Nephron progenitor cell (in vitro differentiated cells): ENCODE data around the gene TDRKH.

Experiments used
- DNase-seq: peaks from one replicate; pipeline ENCODE4 v3.0.0; 2021
- H3K27ac Mint-ChIP-seq: 2 replicates; pipeline ENCODE4 v1.8.0; 2021; ENCODE audit warnings: mild to moderate bottlenecking, moderate library complexity, mixed read lengths
- H3K27me3 Mint-ChIP-seq: 2 replicates; pipeline ENCODE4 v1.8.0; 2021; ENCODE audit warnings: mild to moderate bottlenecking, low read depth, mixed read lengths; ENCODE audit not compliant: poor library complexity
- H3K36me3 Mint-ChIP-seq: 2 replicates; pipeline ENCODE4 v1.8.0; 2021; ENCODE audit warnings: low read depth, mixed read lengths
- H3K4me1 Mint-ChIP-seq: 2 replicates; pipeline ENCODE4 v1.8.0; 2021; ENCODE audit warnings: mixed read lengths
- H3K4me3 Mint-ChIP-seq: 2 replicates; pipeline ENCODE4 v1.8.0; 2021; ENCODE audit warnings: mild to moderate bottlenecking, moderate library complexity, mixed read lengths
- H3K9me3 Mint-ChIP-seq: 2 replicates; pipeline ENCODE4 v1.8.0; 2021; ENCODE audit warnings: mild to moderate bottlenecking, moderate library complexity, mixed read lengths
- TF ChIP-seq, protein P1 (sequence below): fragments of 200-600 bp; sonication (generic); IDR thresholded peaks from 2 replicates; pipeline ENCODE4 v1.5.0; 2021; ENCODE audit warnings: antibody characterized with exemption

Gene TDRKH, protein sequence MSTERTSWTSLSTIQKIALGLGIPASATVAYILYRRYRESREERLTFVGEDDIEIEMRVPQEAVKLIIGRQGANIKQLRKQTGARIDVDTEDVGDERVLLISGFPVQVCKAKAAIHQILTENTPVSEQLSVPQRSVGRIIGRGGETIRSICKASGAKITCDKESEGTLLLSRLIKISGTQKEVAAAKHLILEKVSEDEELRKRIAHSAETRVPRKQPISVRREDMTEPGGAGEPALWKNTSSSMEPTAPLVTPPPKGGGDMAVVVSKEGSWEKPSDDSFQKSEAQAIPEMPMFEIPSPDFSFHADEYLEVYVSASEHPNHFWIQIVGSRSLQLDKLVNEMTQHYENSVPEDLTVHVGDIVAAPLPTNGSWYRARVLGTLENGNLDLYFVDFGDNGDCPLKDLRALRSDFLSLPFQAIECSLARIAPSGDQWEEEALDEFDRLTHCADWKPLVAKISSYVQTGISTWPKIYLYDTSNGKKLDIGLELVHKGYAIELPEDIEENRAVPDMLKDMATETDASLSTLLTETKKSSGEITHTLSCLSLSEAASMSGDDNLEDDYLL

DNA sequence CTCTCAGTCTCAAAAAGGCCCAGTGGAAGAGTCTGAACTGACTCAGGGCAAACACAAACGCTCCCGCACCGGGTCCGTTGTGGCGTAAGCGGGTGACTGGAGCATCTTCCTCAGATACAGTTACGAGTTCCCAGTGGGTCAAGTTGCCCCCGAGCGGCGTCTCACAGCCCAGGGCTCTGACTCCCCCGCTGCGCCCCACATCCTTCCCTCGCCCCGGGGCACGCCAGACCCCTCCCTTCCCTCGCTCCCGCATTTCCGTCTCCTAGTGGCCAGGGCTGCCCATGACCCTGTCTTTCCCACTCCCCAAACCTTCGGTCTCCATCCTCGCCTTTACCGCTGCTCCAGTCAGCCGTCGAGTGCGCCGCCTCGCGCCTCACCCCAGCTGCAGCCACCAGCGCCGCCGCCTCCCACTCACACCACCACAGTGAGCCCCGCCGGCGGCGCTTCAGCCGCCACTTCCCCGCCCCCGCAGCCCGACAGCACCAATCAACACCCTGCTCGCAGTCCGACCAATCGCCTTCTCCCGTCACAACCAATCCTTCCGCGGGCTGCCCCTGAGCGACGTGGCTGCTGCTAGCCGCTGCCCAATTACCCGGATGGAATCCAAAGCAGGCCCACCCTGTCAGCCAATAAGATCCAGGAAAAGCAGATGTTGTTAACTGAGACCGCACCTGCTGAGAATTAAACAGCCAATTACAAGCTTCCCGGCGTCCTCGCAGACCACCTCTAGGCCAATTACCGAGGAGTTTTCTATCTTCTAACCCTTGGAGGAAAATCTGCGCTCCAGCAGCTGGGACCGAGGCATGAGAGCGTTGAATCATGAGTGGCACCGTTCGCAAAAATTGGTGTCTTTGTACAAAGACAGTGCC lies at the start of gene TDRKH:
TDRKH (minus strand) TSS at position 430 of the 869 bp plus-strand sequence. CDS start 7,478 bp downstream, outside the sequence.
- peak; percentile 98 for DNase-seq
- TF ChIP-seq, protein P1, sequence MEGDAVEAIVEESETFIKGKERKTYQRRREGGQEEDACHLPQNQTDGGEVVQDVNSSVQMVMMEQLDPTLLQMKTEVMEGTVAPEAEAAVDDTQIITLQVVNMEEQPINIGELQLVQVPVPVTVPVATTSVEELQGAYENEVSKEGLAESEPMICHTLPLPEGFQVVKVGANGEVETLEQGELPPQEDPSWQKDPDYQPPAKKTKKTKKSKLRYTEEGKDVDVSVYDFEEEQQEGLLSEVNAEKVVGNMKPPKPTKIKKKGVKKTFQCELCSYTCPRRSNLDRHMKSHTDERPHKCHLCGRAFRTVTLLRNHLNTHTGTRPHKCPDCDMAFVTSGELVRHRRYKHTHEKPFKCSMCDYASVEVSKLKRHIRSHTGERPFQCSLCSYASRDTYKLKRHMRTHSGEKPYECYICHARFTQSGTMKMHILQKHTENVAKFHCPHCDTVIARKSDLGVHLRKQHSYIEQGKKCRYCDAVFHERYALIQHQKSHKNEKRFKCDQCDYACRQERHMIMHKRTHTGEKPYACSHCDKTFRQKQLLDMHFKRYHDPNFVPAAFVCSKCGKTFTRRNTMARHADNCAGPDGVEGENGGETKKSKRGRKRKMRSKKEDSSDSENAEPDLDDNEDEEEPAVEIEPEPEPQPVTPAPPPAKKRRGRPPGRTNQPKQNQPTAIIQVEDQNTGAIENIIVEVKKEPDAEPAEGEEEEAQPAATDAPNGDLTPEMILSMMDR = no peak
- no peak within 1 kb of the TSS for H3K27ac Mint-ChIP-seq
- peaks cover 57% of the 10 kb centered on the region for H3K27me3 Mint-ChIP-seq
- H3K4me3 Mint-ChIP-seq = peak within 1 kb of the TSS; percentile 87
- H3K4me1 Mint-ChIP-seq = peaks cover 22% of the 10 kb centered on the region
- H3K9me3 Mint-ChIP-seq = no peaks in the 10 kb centered on the region
- no peaks in the 10 kb centered on the region for H3K36me3 Mint-ChIP-seq

- H3K4me1 Mint-ChIP-seq = peaks cover 22% of the 10 kb centered on the region
- H3K4me3 Mint-ChIP-seq = peak within 1 kb of the TSS; percentile 77
- H3K36me3 Mint-ChIP-seq = no peaks in the 10 kb centered on the region
- H3K9me3 Mint-ChIP-seq = no peaks in the 10 kb centered on the region
- H3K27me3 Mint-ChIP-seq = peaks cover 83% of the 10 kb centered on the region
- peak; percentile 61 for DNase-seq
- H3K27ac Mint-ChIP-seq = no peak within 1 kb of the TSS
- TF ChIP-seq, protein P1 = no peak
Measured at GRCh38 chr1:151839457-151840403, 49.4 kb upstream of the TDRKH start, which contains the start of gene C2CD4D. TSS of gene C2CD4D (minus strand) at chr1:151839820. CDS start at chr1:151838989, 831 bp downstream.

GRCh38 chr1:151839082-151839412 lies 48.7 kb upstream of the TDRKH start:
- Mint-ChIP-seq H3K9me3 (no peaks in the 10 kb centered on the region), H3K4me1 (peaks cover 22% of the 10 kb centered on the region), H3K4me3 (peak overlapping the region; percentile 77), H3K27ac (no peak overlapping the region), H3K27me3 (peaks cover 83% of the 10 kb centered on the region), H3K36me3 (no peaks in the 10 kb centered on the region)
- no peak for DNase-seq
- TF ChIP-seq, protein P1 = no peak

DNA sequence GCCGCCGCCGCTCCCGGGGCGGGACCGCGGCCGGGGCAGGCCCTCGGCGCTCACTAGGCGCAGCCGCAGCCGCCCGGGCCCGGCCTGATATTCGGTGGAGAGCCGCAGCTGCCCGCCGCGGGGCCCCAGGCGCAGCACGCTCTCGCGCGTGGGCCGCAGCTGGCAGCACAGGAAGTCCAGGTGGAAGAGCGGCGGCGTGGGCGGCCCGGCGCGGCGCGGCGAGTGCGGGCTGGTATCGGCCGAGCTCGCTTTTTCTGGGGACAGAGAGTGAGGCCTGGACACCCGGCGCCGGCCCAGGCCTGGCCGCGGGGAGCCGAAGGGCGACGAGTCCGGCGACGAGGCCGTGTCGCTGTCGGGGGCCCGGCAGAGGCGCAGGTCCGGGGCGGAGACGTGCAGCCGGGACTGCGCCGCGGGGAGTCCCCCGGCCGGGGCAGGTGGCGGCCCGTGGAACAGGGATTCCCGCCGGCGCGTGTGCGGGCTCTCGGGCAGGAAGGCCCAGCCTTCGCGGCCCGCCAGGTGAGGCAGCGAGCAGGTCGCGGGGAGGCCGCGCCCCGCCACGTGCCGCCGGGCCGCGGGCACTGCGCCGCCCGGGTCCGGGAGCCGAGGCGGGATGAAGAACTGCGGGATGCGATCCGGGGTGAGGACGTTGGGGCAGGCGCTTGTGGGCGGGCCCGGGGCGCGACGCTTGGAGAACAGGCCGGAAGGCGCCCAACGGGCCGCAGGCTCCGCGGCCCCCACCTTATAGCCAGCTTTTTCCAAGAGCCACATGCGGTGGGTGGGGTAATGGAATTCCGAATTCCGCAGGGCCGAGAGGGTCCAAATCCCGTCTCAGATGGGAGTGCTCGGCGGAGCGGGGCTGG lies 48.2 kb upstream of the TDRKH start:
- peak; percentile 50 for DNase-seq
- peak overlapping the region; percentile 77 for H3K4me3 Mint-ChIP-seq
- no peaks in the 10 kb centered on the region for H3K36me3 Mint-ChIP-seq
- TF ChIP-seq, protein P1 = no peak
- H3K27me3 Mint-ChIP-seq = peaks cover 84% of the 10 kb centered on the region
- H3K4me1 Mint-ChIP-seq = peaks cover 26% of the 10 kb centered on the region
- H3K27ac Mint-ChIP-seq = no peak overlapping the region
- no peaks in the 10 kb centered on the region for H3K9me3 Mint-ChIP-seq
